GM21723 (cell line): ENCODE results near the gene RPL38.
A peak's percentile ranks its signal among the peaks of the same experiment; 100 is the strongest.

ENCODE experiments used
- ATAC-seq: cut with Tn5 transposase; IDR thresholded peaks from one replicate; pipeline ENCODE4 v1.9.1; 2021; ENCODE audit warnings: mild to moderate bottlenecking, moderate library complexity; ENCODE audit not compliant: unreplicated experiment

RPL38 gene

GRCh38 chr17:74203439-74204240, at the start of gene RPL38:
Gene RPL38, plus strand, starts transcription at chr17:74203678. Its CDS starts 278 bp downstream, at chr17:74203956.
- ATAC-seq: peak; percentile 81

- no peak for ATAC-seq
These were observed 49.6 kb upstream of the RPL38 start for GRCh38 chr17:74153821-74154430.

- ATAC-seq: no peak
These were observed 46.6 kb upstream of the RPL38 start for GRCh38 chr17:74156878-74157277.

DNA sequence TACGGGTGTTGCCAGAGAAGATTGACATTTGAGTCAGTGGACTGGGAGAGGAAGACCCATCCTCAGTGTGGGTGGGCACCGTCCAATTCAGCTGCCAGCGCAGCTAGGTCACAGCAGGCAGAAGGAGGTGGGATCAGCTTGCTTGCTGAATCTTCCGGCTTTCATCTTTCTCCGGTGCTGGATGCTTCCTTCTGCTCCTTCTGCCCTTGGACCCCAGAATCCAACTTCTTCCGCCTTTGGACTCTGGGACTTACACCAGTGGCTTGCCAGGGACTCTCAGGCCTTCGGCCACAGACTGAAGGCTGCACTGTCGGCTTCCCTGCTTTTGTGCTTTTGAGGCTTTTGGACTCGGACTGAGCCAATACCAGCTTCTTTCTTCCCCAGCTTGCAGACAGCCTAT, 46.1 kb upstream of the RPL38 start:
- ATAC-seq: no peak

- ATAC-seq: no peak
These were observed 44.7 kb upstream of the RPL38 start for GRCh38 chr17:74158761-74159160.

DNA sequence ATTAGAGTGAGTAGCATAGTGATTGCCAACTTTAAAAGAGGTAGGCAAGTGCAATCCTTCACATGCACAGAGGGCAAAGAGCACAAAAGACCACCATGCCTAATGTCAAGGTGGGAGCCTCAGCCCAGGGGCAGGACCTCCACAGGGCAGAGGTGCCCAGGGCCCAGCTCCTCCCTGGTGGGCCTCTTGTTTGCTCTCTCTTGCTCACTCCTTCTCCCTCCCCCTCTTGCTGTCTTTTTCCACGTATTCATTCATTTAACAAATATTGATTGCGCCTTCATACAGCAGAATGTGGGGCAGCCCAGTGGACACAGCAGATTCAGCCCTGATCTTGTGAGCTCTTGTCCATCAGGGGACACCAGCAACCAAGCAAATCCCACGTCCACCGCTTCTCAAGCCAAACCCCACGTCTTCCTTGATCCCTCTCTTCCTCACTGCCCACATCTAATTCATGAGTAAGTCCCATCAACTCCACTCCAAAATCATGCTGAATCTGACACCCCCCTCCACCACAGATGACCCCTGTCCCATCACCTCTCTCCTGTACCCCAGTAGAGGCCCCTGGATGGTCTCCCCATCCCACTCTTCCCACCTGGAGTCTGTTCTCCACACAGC, 44.1 kb upstream of the RPL38 start:
- no peak for ATAC-seq

DNA sequence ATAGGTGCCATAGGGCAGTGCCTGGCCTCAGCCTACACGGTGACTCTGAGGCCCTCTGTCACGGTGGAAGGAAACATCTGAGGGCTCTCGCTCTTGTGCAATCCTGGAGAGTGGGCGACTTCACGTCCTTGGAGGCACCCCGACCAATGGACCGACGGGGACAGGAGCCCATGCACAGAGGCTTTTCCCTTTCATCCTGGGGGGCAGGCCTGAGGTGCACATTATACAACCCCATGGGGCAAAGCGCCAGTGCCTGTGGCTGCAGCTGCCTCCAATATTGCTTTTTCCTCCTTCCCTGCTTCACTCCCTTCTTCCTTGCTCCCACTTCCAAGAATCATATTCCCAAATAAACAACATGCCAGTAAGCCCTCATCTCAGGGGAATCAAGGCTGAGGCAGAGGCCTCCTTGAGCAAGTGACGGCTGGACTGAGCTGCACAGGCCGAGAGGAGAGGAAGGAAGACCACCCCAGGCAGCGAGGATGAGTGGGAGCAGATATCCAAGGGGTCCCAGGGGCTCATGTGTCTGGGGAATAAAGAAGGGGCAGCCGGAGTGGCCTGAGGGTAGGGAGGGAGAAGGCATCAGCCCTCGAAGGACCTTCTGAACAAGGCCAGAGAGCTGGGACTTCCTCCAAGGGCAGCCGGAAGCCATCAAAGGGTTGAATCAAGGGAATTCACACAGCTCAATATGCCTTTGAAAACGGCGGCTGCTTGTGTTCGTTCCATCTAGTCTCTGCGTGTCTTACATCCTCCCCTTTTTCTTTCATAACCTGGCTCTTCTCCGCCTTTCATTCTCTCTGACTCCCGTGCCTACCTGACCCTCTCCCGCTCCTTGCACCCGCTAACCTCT, 42.6 kb upstream of the RPL38 start:
- no peak for ATAC-seq

DNA sequence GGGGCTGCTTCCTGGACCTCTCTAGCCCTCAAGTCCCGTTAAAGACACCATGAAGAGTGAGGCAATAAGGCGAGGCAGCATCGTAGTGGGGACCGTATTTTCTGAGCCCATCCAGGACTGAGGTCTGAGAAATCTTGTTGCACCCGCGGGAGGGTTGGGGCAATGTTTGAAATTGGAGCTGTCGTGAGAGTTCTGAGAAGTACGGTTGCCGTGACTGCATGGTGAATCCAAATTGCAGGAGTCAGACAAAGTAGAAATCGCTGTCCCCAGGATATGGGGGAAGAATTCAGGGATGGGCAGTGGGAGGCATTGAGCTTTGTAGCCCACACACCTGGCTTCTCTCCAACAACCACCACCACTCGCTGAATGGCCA, 42.0 kb upstream of the RPL38 start:
- ATAC-seq: no peak

DNA sequence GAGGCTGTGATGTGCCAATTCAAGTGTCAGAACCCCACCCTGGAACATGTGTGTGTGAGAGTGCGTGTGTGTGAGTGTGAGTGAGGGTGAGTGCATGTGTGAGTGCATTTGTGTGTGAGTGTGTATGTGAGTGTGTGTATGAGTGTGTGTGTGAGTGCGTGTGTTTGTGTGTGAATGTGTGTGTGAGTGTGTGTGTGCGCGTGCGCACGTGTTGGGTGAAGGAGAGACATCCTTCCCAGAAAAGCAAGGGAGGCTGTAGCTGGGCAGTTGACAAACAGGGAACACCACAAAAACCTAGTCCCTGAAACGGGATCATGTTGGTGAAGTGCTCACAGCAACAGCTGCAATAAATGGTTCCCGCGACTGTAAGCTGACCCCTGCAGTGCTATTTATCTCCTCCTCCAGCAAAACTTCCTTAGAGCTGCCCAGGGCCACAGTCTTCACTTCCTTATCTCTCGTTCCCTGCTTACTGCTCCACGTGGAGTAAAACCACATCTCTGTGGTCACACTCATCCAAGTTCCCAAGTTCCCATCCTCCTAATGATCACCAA, 40.1 kb upstream of the RPL38 start:
- no peak for ATAC-seq

- ATAC-seq: no peak
These were observed 39.6 kb upstream of the RPL38 start for GRCh38 chr17:74163836-74164235.

DNA sequence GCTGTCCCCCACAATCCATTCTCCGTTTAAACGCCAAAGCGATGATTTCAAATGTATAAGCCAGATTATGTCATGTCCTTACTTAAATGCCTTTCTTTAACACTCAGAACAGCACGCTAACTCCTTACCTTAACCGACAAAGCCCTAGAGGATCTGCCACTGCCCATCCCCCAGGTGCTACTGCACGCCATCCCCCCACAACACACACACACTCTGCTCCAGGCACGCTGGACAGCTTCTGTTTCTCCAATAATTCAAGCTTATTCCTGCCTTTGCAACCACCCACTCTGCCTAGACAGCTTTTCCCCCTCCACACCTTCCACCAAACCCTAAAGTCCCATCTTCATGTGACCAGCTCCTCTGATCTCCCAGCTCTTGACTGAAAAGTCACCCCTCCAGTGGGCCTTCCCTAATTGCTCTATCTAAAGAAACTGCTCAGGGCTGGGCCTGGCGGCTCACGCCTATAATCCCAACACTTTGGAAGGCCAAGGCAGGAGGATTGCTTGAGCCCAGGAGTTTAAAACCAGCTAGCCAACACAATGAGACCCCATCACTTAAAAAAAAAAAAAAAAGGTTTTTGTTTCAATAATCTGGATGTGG, 38.9 kb upstream of the RPL38 start:
- ATAC-seq: no peak

DNA sequence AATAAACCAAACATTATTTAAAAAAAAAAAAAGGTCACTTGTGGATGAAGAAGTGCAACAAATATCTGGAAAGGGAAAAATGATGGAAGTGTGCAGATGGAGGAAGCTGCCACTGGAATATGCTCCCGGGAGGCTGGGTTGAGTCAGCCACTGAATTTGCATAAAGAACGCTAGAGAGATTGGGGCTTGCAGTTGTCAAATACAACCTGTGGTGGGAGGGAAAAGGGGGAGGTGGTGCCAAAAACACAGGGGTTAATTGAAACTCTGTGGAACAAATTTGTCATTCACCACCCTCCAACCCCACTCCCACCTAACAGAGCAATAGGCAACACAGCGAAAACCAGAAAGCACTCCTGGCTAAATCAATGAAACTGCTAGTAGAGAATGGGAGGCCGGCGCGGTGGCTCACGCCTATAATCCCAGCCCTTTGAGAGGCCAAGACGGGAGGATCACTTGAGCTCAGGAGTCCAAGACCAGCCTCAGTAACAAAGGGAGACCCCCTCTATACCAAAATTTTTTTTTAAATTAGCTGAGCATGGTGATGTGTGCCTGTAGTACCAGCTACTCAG, 37.6 kb upstream of the RPL38 start:
- no peak for ATAC-seq

DNA sequence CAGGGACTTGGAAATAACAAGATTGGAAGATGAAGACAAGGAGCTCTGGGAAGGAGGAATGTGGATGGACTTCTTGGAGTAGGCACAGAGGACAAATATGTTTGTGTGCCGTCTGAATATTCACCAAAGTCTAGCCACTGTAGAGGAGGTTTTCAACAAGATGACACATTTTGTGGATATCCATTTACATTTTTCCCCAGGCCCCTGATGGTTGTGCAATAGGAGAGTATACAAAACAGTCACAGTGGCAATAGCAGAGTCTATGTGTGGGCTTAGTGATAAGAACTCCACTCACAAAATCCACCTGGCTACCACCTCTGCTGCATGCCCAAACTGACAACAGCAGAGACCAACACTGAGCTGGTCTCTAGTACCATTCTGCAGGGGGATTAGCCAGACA, 32.6 kb upstream of the RPL38 start:
- no peak for ATAC-seq

GRCh38 chr17:74172700-74173099, 30.8 kb upstream of the RPL38 start:
- ATAC-seq: no peak

DNA sequence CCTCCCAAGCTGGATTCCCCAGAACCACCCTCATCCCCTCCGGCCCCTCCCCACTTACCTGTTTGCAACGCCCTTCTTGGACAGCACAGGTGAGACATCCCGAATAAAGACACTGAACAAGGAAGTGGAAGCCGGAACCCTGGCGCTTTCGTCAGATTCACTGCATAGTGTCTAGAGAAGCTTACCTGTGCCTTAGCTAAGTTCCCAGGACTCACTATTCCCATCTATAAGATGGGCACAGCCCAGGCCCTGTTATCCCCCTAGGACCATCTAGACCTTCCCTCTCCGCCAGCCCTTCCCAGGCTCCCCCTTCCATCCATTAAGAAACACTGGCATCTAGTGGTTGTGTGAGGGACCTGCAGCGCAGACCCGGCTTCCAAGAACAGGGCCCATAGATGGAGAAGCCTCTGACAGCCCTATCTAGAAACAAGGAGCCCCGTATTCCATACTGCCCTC, 26.9 kb upstream of the RPL38 start:
- peak; percentile 55 for ATAC-seq

GRCh38 chr17:74177018-74177450, 26.4 kb upstream of the RPL38 start:
- no peak for ATAC-seq

DNA sequence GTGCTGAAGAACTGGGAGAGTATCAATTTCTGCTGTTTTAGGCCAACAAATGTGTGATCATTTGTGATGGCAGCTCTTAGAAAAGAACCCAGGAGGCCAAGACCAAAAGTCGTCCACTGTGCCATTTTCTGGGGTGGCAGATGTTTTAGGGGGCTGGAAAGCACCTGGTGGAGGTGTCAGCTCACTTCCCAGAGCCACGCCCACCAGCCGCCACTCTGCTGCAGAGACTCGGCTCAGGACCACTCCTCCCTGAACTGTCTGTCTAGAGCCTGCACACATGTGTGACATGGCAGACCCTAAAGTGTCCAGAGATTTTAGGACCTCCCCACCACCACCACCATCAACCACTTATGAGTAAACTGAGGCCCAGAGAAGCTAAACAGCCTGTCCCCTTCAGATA, 23.9 kb upstream of the RPL38 start:
- no peak for ATAC-seq

DNA sequence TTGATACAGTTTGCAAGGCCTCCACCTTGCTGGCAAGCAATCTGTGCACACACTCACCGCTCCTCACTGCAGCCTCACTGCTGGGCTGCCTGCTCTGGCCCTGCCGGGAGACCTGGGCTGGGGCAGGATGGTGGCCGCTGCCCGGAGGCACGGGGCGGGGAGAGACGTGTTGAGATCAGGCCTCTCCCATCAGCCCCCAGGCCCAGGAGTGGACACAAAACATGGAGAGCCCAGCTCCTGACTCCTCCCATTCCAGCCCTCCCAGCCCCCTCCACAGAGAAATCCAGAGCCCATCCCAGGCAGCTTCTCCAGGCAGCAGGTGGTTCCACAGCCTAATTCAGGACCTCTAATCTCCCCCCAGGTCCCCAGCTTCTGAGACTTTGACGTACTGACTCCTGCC, 23.1 kb upstream of the RPL38 start:
- ATAC-seq: no peak

- no peak for ATAC-seq
These were observed 22.1 kb upstream of the RPL38 start for GRCh38 chr17:74181341-74181740.

- no peak for ATAC-seq
These were observed 21.3 kb upstream of the RPL38 start for GRCh38 chr17:74182041-74182723.
